Endothelial cell (in vitro differentiated cells): ENCODE data around the gene COL3A1. TPM values are rescaled to one million over a fixed set of nuclear protein-coding genes. Genes with fewer than 3 reads are reported as not detected.

Experiments used
- DNase-seq: peaks from one replicate; pipeline ENCODE4 v3.0.0; 2021; ENCODE audit warnings: low spot score
- H3K27ac Mint-ChIP-seq: one replicate; pipeline ENCODE4 v1.8.0; 2021; ENCODE audit warnings: mixed read lengths, inconsistent platforms; ENCODE audit not compliant: unreplicated experiment
- H3K27me3 Mint-ChIP-seq: one replicate; pipeline ENCODE4 v1.8.0; 2021; ENCODE audit warnings: mild to moderate bottlenecking, moderate library complexity, mixed read lengths, inconsistent platforms; ENCODE audit not compliant: unreplicated experiment
- H3K36me3 Mint-ChIP-seq: one replicate; pipeline ENCODE4 v1.8.0; 2021; ENCODE audit warnings: mild to moderate bottlenecking, low read depth, mixed read lengths, inconsistent platforms; ENCODE audit not compliant: unreplicated experiment
- H3K4me1 Mint-ChIP-seq: one replicate; pipeline ENCODE4 v1.8.0; 2021; ENCODE audit warnings: mild to moderate bottlenecking, mixed read lengths, inconsistent platforms; ENCODE audit not compliant: unreplicated experiment
- H3K4me3 Mint-ChIP-seq: one replicate; pipeline ENCODE4 v1.8.0; 2021; ENCODE audit warnings: mild to moderate bottlenecking, mixed read lengths, inconsistent platforms; ENCODE audit not compliant: unreplicated experiment
- H3K9me3 Mint-ChIP-seq: one replicate; pipeline ENCODE4 v1.8.0; 2021; ENCODE audit warnings: mixed read lengths, inconsistent platforms; ENCODE audit not compliant: unreplicated experiment
- total RNA-seq: library from RNA; stranded (reverse); fragmentation: NEBNext Ultra II Directional; extraction: Animal tissue kit (Norgen Biotek cat#: 25700); gene quantifications from one replicate; pipeline ENCODE4 v1.2.1, GENCODE V29; 2021; ENCODE audit not compliant: unreplicated experiment
- TF ChIP-seq, protein P1 (sequence below): fragments of 200-600 bp; sonication (generic); IDR thresholded peaks from one replicate; pipeline ENCODE4 v1.5.0; 2021; ENCODE audit warnings: antibody characterized with exemption; ENCODE audit not compliant: unreplicated experiment

The COL3A1 gene
- total RNA-seq, 1 donor from 2014 or later: 0.31 TPM

DNA sequence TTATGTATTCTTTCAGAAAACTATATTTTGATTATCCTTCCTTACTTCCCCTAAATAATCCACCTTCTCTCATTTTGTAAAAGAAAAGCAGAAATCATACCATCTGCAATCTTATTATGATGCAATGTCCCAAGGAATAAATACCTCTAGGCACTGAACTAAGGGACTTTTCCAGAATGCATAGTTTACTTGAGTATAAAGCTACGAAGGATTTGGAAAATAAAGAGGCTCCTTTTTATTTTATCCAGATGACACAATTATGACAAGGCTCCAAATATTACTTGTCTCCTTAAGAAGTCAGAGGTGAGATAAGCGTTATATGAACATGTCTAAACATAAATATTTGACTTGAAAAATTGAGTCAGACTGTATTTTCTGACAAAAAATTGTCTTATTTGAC lies 72.1 kb downstream of the COL3A1 start:
- Mint-ChIP-seq H3K4me1 (no peaks in the 10 kb centered on the region), H3K9me3 (no peaks in the 10 kb centered on the region), H3K4me3 (no peak overlapping the region), H3K36me3 (peaks cover 10% of the 10 kb centered on the region), H3K27ac (no peak overlapping the region), H3K27me3 (no peaks in the 10 kb centered on the region)
- DNase-seq: no peak
- TF ChIP-seq, protein P1, sequence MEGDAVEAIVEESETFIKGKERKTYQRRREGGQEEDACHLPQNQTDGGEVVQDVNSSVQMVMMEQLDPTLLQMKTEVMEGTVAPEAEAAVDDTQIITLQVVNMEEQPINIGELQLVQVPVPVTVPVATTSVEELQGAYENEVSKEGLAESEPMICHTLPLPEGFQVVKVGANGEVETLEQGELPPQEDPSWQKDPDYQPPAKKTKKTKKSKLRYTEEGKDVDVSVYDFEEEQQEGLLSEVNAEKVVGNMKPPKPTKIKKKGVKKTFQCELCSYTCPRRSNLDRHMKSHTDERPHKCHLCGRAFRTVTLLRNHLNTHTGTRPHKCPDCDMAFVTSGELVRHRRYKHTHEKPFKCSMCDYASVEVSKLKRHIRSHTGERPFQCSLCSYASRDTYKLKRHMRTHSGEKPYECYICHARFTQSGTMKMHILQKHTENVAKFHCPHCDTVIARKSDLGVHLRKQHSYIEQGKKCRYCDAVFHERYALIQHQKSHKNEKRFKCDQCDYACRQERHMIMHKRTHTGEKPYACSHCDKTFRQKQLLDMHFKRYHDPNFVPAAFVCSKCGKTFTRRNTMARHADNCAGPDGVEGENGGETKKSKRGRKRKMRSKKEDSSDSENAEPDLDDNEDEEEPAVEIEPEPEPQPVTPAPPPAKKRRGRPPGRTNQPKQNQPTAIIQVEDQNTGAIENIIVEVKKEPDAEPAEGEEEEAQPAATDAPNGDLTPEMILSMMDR: no peak

DNA sequence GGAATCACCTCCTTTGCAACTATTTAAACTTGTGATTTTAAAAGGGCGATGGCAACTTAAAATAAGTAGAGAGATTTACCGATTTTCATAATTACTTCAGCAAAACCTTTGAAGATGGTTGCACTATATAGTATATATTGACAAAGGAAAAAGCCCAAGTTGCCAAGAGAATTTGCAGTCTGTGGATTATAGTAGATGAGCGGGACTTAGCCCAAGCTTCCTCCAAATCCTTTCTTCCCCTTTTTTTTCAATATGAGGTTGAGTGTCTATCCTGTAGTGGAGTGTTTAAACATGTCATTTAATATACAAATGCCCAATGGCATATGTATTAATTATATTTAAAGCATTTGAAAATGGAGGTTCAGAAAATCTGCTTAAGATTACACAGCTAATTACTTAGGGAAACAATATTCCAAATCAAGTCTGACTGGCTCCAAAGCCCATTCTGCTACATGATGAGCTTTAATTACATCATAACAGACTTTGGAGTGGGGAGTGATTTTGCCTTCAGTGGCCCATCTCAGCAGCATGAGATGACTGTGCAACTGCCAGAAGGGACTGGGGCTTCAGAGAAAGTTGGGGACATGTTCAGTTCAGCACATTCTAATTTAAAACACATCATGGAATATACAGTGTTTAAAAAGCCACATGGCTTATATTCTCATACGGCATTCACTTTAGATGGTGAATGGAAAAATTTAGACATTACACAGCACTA lies 73.2 kb downstream of the COL3A1 start:
- no peak for DNase-seq
- Mint-ChIP-seq H3K9me3 (no peaks in the 10 kb centered on the region), H3K27ac (no peak overlapping the region), H3K27me3 (no peaks in the 10 kb centered on the region), H3K4me1 (no peaks in the 10 kb centered on the region), H3K36me3 (peaks cover 11% of the 10 kb centered on the region), H3K4me3 (no peak overlapping the region)
- TF ChIP-seq, protein P1: no peak

DNA sequence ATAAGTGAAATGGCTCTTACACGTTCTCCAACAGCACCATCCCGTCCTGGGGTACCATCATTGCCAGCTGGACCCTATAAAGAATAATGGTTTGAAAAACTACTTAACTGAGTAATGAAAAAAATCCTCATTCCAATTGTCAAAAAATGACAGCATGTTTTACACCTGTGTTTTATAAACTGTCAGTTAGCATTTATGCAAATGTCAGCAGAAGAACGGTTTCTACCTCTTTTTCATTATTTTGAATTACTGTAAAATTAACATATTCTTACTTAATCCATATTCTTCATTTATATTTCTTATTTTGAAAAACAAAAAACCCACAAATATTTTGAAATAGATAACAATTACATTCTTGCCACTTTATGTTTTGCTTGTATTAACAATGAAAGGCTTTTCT lies 74.0 kb downstream of the COL3A1 start:
- Mint-ChIP-seq H3K9me3 (no peaks in the 10 kb centered on the region), H3K27ac (no peak overlapping the region), H3K4me1 (no peaks in the 10 kb centered on the region), H3K27me3 (no peaks in the 10 kb centered on the region), H3K4me3 (no peak overlapping the region), H3K36me3 (peaks cover 11% of the 10 kb centered on the region)
- DNase-seq: no peak
- TF ChIP-seq, protein P1: no peak

DNA sequence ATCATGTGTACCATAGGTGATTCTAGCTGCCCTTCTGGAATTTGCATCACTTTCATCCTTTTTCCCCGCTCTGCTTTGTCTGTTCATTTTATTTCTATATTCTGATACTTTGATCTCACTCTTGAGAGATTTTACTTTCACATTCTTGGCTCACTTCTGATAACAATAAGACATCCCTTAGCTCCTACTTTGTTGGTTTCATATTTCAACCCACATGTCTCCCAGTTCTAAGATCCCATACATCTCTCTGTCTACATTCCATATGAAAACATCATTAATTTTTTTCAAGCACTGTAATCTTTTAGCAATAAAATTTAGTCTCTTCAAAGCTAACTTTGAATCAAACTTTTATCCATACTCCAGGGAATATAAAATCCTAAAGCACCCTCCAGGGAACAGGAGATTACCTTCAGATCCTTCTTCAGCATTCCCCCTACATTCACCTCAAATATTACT lies 75.6 kb downstream of the COL3A1 start:
- Mint-ChIP-seq H3K36me3 (peaks cover 11% of the 10 kb centered on the region), H3K4me3 (peak overlapping the region; percentile 24), H3K9me3 (no peaks in the 10 kb centered on the region), H3K27ac (no peak overlapping the region), H3K4me1 (no peaks in the 10 kb centered on the region), H3K27me3 (no peaks in the 10 kb centered on the region)
- no peak for DNase-seq
- TF ChIP-seq, protein P1: no peak

DNA sequence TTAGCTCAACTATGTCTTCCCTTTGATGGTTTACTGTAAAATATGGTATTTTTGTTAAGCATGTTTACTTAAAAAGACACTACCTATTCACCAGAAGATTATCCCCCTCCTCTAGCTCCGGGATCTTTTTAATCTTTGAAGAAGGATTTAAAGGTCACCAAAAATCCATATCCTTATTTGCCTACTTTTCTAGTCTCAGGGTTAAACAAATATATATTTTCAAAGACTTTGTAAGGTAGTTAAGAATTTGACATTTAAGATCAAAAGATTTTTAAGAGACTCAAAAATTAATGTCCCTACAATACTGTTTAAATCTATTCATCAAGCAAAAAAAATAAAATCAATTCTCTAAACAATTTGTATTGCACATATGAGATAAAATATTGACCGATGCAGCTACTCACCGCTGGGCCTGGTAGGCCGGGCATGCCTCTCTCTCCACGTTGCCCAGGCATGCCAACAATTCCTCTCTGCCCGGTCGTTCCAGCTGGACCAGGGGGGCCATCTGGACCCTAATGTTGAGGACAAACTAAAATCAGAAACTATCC lies 76.1 kb downstream of the COL3A1 start:
- H3K27me3 Mint-ChIP-seq: no peaks in the 10 kb centered on the region
- H3K36me3 Mint-ChIP-seq: peaks cover 11% of the 10 kb centered on the region
- TF ChIP-seq, protein P1: no peak
- no peaks in the 10 kb centered on the region for H3K4me1 Mint-ChIP-seq
- no peak overlapping the region for H3K4me3 Mint-ChIP-seq
- no peak for DNase-seq
- H3K9me3 Mint-ChIP-seq: no peaks in the 10 kb centered on the region
- no peak overlapping the region for H3K27ac Mint-ChIP-seq
